NCI-H146 (cell line): ENCODE data around the gene AZU1.
"Not testable (repeated sequence)": the region's sequence is repeated elsewhere in the genome, so short reads cannot be mapped to it uniquely, and the experiment has no call there.

Experiments used
- DNase-seq: peaks from one replicate; lab custom pipeline; 2025; lab: John Stamatoyannopoulos, UW

Gene AZU1

DNA sequence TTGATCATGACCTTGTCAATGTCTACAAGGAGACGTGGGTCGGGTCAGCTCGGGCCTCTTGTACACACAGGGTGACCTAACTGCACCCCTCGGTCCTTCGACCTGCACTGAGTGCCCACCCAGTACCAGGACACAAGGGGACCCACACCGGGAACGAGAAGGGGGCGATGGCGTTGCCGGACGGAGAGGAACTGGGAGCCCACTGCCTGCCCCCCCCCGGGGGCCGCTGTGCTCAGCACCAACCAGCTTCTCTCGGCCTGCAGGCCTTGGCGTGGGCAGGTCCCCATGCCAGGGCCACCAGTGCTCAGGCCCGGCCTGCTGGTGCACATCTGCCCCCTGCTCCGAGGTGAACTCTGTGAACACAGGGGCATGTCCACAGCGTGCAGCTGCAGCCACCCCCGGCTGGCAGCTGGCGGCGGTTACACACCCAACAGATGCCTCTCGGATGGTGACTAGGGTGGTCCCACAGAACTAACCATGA is 46.0 kb downstream of the AZU1 start:
- no peak for DNase-seq

DNA sequence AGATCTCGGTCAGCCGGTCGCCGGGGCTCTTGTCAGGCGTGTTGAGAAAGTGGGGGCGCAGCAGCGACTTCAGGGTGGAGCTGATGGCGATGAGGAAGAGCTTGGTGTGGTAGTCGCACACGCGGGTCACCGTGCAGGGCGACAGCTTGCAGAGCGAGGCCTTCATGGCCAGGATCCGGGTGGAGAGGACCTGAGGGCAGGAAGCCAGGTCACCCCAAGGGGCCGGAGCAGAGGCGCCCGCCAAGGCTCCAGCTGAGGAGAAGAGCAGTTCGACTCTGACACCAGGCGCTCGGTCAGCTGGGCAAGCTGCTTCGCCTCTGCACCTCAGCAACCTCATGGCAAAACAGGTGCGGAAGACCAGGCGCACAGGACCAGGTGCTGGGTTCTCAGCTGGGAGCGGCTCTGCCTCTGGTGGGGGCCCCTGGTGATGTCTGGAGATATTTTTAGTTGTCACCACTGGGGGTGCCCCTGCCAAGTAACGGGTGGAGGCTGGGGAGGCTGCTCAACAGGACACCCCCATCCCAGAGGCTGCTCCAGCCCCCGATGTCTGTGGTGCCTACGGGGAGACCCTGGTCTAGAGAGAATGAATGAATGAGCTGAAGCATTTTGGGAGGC is 47.7 kb downstream of the AZU1 start:
- DNase-seq, result no peak

DNA sequence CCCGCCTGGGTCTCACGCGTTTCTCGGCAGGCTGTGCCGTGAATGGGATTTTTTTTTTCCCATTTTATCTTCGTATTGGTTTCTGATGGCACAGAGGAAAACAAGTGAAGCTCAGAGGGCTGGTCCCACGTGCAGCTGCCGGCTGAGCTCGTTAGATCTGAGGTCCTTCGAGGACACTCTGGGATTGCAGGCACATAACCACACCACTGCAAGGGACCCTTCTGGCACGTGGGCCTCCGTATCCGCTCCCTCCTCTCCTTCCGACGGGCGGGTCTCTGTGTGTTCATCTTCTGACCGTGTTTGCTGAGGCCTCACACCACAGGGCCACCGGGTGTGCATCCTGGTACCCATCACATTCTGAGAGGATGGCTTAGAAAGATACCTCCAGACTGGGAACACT is 48.5 kb downstream of the AZU1 start:
- DNase-seq, result no peak

DNA sequence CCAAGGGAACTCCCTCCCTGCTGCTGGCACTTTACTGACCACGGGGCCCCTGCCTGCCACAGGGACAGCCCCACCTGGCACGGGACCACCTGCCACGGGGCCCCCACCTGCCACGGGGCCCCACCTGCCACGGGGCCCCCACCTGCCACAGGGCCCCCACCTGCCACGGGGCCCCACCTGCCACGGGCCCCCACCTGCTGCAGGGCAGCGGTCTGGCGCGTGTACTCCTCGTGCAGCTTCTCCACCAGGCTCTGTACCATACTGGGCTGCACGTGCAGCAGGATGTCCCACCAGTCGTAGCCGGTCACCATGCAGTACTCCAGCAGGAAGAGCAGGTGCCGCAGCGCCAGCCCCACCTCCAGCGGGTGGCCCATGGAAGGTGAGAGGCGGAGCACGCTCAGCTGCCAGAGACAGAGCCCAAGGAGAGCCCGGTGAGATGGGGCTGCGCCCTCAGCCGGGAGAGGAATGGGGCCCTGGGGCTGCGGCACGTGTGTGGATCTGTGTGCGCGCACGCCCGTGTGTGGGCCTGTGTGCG is 49.2 kb downstream of the AZU1 start:
- DNase-seq, result no peak

DNA sequence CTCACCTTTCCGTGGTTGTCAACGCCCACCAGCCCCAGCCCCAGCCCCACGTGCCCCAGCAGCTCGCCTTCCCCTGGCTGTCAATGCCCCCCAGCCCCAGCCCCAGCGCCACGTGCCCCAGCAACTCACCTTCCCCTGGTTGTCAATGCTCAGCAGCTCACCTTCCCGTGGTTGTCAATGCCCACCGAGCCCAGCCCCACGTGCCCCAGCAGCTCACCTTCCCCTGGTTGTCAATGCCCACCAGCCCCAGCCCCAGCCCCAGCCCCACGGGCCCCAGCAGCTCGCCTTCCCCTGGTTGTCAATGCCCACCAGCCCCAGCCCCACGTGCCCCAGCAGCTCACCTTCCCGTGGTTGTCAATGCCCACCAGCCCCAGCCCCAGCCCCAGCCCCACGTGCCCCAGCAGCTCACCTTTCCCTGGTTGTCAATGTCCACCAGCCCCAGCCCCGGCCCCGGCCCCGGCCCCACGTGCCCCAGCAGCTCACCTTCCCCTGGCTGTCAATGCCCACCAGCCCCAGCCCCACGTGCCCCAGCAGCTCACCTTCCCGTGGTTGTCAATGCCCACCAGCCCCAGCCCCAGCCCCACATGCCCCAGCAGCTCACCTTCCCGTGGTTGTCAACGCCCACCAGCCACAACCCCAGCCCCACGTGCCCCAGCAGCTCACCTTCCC is 50.5 kb downstream of the AZU1 start:
- DNase-seq, result not testable (repeated sequence)

DNA sequence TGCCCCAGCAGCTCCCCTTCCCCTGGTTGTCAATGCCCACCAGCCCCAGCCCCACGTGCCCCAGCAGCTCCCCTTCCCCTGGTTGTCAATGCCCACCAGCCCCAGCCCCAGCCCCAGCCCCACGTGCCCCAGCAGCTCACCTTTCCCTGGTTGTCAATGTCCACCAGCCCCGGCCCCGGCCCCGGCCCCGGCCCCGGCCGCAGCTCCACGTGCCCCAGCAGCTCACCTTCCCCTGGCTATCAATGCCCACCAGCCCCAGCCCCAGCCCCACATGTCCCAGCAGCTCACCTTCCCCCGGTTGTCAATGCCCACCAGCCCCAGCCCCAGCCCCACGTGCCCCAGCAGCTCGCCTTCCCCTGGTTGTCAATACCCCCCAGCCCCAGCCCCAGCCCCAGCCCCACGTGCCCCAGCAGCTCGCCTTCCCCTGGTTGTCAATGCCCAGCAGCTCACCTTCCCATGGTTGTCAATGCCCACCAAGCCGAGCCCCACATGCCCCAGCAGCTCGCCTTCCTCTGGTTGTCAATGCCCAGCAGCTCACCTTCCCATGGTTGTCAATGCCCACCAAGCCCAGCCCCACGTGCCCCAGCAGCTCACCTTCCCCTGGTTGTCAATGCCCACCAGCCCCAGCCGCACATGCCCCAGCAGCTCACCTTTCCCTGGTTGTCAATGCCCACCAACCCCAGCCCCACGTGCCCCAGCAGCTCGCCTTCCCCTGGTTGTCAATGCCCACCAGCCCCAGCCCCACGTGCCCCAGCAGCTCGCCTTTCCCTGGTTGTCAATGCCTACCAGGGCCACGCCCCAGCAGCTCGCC is 51.3 kb downstream of the AZU1 start:
- DNase-seq, result not testable (repeated sequence)

DNA sequence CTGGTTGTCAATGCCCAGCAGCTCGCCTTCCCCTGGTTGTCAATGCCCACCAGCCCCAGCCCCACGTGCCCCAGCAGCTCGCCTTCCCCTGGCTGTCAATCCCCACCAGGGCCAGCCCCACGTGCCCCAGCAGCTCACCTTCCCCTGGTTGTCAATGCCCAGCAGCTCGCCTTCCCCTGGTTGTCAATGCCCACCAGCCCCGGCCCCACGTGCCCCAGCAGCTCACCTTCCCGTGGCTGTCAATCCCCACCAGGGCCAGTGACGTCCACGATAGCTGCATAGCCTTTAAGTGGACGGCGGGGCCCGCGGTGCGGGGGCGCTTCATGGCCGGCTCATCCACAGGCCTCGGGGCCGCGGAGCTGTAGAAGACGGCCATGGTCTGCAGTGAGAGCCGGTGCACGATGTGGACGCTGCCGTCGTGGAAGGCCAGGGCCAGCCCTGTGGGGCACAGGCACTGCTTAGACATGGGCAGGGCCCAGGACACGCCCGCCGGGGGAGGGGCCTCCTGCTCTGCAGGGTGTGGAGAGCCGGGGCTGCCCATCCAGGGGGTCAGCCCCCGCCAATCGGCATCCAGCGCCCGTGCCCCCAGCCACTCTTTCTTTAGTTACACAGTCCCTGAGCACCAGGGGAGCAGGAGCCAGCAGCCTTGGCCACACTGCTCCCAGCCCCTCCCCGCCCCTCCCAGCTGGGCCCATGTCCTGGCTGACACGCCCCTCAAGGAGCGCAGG is 52.2 kb downstream of the AZU1 start:
- no peak for DNase-seq
